Measurements from ENCODE around the gene RAVER2. TPM values are rescaled to one million over a fixed set of nuclear protein-coding genes. Genes with fewer than 3 reads are reported as not detected.

The RAVER2 gene
- total and polyA plus RNA-seq, 2 donors (not counting 1 experiment from before 2014, with no cell fraction given), result 0.82 to 1.4 TPM

DNA sequence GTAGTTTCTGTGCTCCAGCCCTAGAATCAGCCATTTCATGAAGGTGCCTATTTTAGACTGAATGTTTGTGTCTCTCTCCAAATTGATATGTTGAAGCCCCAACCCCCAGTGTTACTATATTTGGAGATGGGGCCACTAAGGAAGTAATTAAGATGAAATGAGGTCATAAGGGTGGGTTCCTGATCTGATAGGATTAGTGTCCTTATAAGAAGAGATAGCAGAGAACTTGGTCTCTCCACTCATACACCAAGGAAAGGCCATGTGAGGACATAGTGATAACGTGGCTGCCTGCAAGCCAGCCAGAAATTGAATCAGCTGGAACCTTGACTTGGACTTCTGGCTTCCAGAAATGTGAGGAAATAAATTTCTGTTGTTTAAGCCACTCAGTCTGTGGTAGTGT is 12.3 kb downstream of the RAVER2 start:
- Histone ChIP-seq H4K20me1 (ENCODE audit: control insufficient read depth, insufficient read depth, low read length, poor library complexity, severe bottlenecking) (no peaks in the 10 kb centered on the region), H3K4me3 (ENCODE audit: control extremely low read depth in 1 of 5, extremely low read depth in 1 of 5, insufficient read depth in 1 of 5, low read depth in 2 of 5, low read length in 4 of 5) (no peak overlapping the region), H3K4me1 (ENCODE audit: control insufficient read depth in 2 of 2, insufficient read depth in 2 of 2, low read length in 2 of 2) (no peaks in the 10 kb centered on the region), H3K79me2 (ENCODE audit: control insufficient read depth, insufficient read depth, low read length) (no peaks in the 10 kb centered on the region), H3K9me3 (ENCODE audit: control extremely low read depth in 1 of 3, control insufficient read depth in 2 of 3, insufficient read depth in 1 of 3, low read length in 2 of 3) (peaks cover 0 to 3% (median 3%) of the 10 kb centered on the region in 3 donors), H3K4me2 (replicated peaks; ENCODE audit: low read depth, low read length, poor library complexity, severe bottlenecking) (no peak overlapping the region), H3K27me3 (replicated peaks in 1 of 4; ENCODE audit: control extremely low read depth in 1 of 4, control insufficient read depth in 3 of 4, insufficient read depth in 4 of 4, low read length in 3 of 4) (no peaks in the 10 kb centered on the region), H3K27ac (ENCODE audit: low read length in 2 of 2) (no peak overlapping the region), H3K9ac (ENCODE audit: low read length) (no peak overlapping the region), H3K36me3 (replicated peaks in 1 of 2; ENCODE audit: control extremely low read depth in 1 of 2, control insufficient read depth in 1 of 2, extremely low read depth in 1 of 2, insufficient read depth in 2 of 2, low read length in 1 of 2) (no peaks in the 10 kb centered on the region), H2AFZ (ENCODE audit: insufficient read depth, low read depth, low read length, poor library complexity, severe bottlenecking) (no peak overlapping the region)
- DNase-seq (no peak), ATAC-seq (ENCODE audit: low read depth) (no peak)
- Mint-ChIP-seq H3K27ac (no peak overlapping the region), H3K4me3 (no peak overlapping the region), H3K9me3 (ENCODE audit: insufficient read depth) (peaks cover 3% of the 10 kb centered on the region), H3K4me1 (no peaks in the 10 kb centered on the region), H3K27me3 (peaks cover 6% of the 10 kb centered on the region)
- whole genome bisulfite sequencing (ENCODE audit: insufficient coverage), result 80% methylated on average over 1 of the region's 1 CpG
- TF ChIP-seq, protein P1, sequence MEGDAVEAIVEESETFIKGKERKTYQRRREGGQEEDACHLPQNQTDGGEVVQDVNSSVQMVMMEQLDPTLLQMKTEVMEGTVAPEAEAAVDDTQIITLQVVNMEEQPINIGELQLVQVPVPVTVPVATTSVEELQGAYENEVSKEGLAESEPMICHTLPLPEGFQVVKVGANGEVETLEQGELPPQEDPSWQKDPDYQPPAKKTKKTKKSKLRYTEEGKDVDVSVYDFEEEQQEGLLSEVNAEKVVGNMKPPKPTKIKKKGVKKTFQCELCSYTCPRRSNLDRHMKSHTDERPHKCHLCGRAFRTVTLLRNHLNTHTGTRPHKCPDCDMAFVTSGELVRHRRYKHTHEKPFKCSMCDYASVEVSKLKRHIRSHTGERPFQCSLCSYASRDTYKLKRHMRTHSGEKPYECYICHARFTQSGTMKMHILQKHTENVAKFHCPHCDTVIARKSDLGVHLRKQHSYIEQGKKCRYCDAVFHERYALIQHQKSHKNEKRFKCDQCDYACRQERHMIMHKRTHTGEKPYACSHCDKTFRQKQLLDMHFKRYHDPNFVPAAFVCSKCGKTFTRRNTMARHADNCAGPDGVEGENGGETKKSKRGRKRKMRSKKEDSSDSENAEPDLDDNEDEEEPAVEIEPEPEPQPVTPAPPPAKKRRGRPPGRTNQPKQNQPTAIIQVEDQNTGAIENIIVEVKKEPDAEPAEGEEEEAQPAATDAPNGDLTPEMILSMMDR (IDR thresholded peaks at IDR 0.05), result no peak
- TF ChIP-seq EZH2 (IDR thresholded peaks at IDR 0.05; ENCODE audit: borderline replicate concordance, insufficient read depth, low read depth, low read length, poor library complexity, severe bottlenecking), result no peak
- intact Hi-C loops (cut with micrococcal nuclease), result no loop called here
- POLR2A ChIA-PET, result no interaction called here
- CTCF ChIA-PET, result interaction anchor here (0.6 kb wide), 1 partner anchor 18 kb away, joined by 4 read pairs; no protein-coding TSS in a partner anchor

DNA sequence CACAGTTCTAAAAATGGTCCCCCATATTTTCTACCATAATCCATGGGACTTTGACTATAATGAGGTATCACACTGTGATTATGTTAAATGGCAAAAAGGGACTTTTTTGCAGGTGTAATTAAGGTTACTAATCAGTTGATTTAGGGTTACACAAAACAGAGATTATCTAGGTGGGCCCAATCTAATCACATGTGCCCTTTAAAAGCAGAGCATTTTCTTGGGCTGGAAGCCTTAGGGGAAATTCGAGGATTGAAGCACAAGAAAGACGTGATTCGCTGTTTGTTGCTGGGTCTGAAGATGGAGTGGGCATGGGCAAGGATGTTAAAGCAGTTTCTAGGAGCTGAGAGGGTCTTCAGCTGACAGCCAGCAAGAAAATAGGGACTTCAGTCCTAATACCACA is 13.4 kb downstream of the RAVER2 start:
- H3K4me3 ChIP-seq (ENCODE audit: control extremely low read depth in 1 of 5, extremely low read depth in 1 of 5, insufficient read depth in 1 of 5, low read depth in 2 of 5, low read length in 4 of 5), result no peak overlapping the region
- H3K27me3 ChIP-seq (replicated peaks in 1 of 4; ENCODE audit: control extremely low read depth in 1 of 4, control insufficient read depth in 3 of 4, insufficient read depth in 4 of 4, low read length in 3 of 4), result no peaks in the 10 kb centered on the region
- Mint-ChIP-seq H3K4me1 (no peaks in the 10 kb centered on the region), H3K9me3 (ENCODE audit: insufficient read depth) (peaks cover 3% of the 10 kb centered on the region), H3K4me3 (no peak overlapping the region), H3K27me3 (peaks cover 6% of the 10 kb centered on the region), H3K27ac (no peak overlapping the region)
- POLR2A ChIA-PET, result no interaction called here
- intact Hi-C loops (cut with micrococcal nuclease), result no loop called here
- no peak overlapping the region for H3K4me2 ChIP-seq (replicated peaks; ENCODE audit: low read depth, low read length, poor library complexity, severe bottlenecking)
- CTCF ChIA-PET, result no interaction called here
- no peaks in the 10 kb centered on the region for H3K4me1 ChIP-seq (ENCODE audit: control insufficient read depth in 2 of 2, insufficient read depth in 2 of 2, low read length in 2 of 2)
- H4K20me1 ChIP-seq (ENCODE audit: control insufficient read depth, insufficient read depth, low read length, poor library complexity, severe bottlenecking), result no peaks in the 10 kb centered on the region
- no peak for TF ChIP-seq EZH2 (IDR thresholded peaks at IDR 0.05; ENCODE audit: borderline replicate concordance, insufficient read depth, low read depth, low read length, poor library complexity, severe bottlenecking)
- TF ChIP-seq, protein P1 (IDR thresholded peaks at IDR 0.05), result no peak
- ATAC-seq (ENCODE audit: low read depth) (no peak), DNase-seq (no peak)
- 67% methylated on average over 1 of the region's 3 CpGs for WGBS (ENCODE audit: insufficient coverage)
- H3K27ac ChIP-seq (ENCODE audit: low read length in 2 of 2), result no peak overlapping the region
- H3K9ac ChIP-seq (ENCODE audit: low read length), result no peak overlapping the region
- peaks cover 0 to 3% (median 3%) of the 10 kb centered on the region in 3 donors for H3K9me3 ChIP-seq (ENCODE audit: control extremely low read depth in 1 of 3, control insufficient read depth in 2 of 3, insufficient read depth in 1 of 3, low read length in 2 of 3)
- H2AFZ ChIP-seq (ENCODE audit: insufficient read depth, low read depth, low read length, poor library complexity, severe bottlenecking), result no peak overlapping the region
- no peaks in the 10 kb centered on the region for H3K36me3 ChIP-seq (replicated peaks in 1 of 2; ENCODE audit: control extremely low read depth in 1 of 2, control insufficient read depth in 1 of 2, extremely low read depth in 1 of 2, insufficient read depth in 2 of 2, low read length in 1 of 2)
- H3K79me2 ChIP-seq (ENCODE audit: control insufficient read depth, insufficient read depth, low read length), result no peaks in the 10 kb centered on the region
